Hematopoietic multipotent progenitor cell treated with erythropoietin and hydrocortisone succinate and interleukin-3 and kit ligand, for 4 days (in vitro differentiated cells): Measurements from ENCODE around the gene CD34.

Source experiments
- DNase-seq: peaks from one replicate; pipeline ENCODE4 v3.0.0-alpha.2; 2015

Gene CD34

DNA sequence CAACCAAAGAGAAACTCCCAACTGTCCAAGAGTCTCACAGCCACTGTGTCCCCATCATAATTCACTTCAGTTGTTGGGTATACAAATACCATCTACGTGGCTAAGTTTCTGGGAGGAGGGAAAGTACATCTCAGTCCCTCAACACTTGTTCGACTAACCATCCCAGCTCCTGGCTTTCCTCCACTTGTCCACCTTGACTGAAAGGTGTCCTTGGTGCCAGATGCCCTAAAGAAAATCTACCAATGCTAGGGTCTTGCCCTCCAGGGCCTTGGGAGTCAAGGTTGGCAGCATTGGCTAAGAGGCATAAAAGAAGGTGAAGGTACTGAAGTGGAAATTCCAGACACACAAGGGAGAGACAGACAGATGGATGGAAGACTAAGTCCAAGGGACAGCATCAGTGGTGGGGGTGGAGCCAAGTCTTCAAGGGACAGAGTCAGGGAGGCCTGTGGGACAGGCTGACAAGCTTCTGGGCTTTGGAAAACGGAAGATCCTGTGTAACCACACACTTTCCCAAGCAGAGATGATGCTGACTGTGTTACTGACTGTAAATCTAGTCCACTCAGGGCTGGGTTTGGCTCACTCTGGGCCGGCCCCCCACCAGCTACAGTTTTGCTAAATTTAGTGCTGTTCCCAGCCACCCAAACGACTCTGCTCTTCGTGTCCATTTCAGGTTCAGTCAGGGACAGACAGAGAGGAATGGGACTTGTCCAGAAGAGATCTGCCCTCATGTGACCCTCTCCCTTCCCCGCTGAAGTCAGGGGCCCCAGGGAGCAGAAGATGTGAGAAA lies 60.1 kb downstream of the CD34 start:
- no peak for DNase-seq

DNA sequence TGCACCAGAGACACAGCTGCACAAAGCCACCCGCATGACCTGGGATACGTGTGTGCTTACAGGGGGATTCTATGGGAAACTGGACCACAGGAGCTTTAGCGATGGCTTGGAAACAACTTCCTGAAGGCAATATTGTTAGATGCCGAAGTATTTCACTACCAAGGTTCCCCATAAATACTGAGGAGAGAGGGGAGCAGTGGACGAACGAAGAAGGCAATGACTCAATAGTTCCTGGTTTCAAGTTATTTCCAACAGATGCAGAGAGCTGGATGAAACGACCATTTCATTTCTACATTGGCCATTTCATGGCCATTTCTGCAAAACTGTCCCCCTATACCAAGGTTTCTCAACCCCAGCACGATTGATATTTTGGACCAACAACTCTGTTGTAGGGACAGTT lies 61.3 kb downstream of the CD34 start:
- no peak for DNase-seq

DNA sequence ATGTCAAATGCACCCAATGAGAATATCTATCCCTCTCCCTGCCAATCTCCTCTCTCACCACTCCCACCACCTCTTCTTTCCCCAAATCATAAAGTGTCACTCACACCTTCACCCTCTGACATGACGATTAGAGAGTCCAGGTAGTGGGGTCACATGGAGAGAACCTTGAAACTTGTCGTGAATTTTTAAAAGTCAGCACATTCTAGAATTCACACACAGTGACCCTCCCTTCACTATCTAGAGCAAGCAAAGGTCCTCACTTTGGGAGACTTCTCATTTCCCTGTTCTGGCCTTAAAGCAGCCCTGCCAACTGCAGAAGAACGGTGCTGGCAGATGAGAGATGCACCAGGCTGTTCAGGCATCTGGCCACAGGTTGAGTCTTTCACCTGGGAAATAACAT lies 61.9 kb downstream of the CD34 start:
- no peak for DNase-seq

DNA sequence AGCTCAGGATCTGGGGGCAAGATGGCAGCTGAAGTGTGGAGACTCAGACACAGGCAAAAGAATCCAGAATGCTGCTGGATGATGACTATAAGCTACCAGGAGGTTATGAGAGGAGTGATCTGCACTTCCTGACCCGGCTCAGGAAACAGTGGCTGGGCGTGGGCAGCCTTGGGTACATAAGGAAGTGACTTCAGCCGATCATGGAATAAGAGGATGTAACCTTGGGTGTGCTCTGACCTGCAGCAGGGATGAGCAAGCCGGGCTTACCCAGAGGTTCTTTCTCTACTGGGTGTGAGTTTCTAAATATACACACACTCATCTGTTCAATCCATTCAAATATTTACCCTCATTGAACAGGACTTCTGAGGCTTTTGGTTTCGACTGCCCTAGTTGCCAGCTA lies 62.7 kb downstream of the CD34 start:
- peak; percentile 87 for DNase-seq

DNA sequence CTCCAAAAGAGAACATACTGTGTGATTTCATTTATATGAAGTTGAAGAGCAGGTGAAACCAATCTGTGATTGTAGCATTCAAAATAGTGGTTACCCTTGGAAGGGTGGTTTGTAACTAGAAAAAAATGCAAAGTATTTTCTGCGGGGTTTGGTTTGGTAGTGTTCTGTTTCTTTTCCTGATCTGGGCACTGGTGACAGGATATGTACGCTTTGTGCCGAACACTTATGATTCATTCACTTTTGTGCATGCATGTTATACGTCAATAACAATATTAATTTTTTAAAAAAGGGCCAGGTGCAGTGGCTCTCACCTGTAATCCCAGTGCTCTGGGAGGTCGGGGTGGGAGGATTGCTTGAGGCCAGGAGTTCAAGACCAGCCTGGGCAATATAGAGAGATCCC lies 63.8 kb downstream of the CD34 start:
- DNase-seq = no peak

DNA sequence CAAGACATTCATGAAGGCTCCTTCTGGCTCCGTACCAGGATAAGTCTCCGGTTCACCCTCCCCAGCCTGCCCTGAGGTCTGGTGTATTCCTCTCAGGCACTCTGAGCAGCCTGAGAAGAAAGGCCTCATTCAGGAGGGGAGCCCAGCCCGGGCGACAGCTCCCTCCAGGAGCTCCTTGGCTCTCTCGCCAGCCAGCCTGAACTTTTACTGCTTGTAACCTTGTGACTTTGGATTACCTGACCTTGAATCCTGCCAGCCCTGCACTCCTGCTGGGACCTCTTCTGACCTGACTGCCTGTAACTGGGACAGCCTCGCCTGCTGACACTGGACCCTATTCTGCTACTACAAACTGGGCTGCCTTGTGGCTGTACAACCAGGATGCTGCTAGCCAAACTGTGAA lies 65.8 kb downstream of the CD34 start:
- no peak for DNase-seq

DNA sequence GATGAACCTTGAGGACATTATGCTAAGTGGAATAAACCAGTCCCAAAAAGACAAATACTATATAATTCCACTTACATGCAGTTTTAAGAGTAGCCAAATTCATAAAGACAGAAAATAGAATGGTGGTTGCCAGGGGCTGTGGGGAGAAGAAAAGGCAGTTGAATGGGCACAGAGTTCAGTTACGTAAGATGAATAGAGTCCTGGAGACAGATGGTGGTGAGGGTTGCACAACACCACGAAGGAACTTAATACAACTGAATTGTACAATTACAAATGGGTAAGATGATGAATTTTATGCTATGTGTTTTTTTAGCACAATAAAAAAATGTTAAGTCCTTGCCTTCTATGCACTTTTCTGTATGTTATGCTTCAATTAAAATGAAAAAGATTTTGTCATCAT lies 66.6 kb downstream of the CD34 start:
- peak; percentile 85 for DNase-seq

DNA sequence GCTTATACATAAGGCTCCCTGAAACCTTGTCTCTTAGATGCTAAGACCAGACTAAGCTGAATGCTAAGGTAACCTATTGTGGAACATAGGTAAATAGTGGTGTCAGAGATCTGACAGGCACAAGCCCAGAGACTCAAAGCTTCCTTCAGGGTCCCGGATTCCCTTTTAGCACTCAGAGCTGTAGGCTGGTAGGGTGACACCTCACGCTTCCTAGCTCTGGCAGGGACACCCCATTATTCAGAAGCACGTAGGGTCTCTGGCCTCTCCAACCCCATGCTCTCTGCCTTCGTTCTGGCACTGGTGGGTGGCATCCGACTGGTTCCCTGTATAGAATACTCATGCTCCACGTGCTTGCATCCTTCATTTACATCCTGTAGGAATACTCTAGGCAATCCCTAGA lies 68.4 kb downstream of the CD34 start:
- DNase-seq = no peak

DNA sequence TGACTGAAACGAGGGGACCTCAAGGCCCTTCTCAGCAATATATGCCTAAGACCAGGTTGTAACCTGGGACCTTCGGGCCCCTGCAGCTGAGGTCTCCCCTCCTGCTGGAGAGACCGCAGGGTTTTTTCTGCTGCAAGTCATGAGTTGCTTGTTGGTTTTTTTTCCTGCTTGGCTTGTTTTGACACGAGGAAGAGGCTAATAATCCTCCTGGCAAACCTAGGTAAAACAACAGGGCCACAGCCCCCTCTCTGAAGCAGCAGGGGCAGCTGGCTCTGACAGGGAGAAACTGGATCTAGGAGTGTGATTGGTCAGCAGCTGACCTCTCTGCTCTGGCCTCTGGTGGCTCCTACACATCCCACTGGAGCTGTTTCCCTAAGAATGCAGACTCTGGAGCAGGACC lies 69.0 kb downstream of the CD34 start:
- no peak for DNase-seq

DNA sequence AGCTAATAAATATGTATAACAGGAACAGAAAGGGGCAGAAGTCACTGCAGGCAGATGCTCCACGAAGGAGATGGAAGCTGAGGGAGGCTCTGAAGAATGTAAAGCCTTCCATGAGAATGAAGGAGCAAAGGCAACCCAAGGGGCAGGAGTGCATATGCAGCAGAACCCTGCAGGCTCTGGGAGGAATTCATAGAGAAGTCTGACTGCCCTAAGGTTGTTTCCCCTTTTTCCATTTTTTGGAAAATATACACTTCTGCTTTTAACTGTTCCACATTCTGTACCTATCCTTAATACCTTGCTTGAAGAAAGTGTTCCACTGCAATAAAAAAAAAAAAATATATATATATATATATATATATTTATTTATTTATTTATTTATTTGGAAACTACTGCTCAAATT lies 69.6 kb downstream of the CD34 start:
- no peak for DNase-seq

DNA sequence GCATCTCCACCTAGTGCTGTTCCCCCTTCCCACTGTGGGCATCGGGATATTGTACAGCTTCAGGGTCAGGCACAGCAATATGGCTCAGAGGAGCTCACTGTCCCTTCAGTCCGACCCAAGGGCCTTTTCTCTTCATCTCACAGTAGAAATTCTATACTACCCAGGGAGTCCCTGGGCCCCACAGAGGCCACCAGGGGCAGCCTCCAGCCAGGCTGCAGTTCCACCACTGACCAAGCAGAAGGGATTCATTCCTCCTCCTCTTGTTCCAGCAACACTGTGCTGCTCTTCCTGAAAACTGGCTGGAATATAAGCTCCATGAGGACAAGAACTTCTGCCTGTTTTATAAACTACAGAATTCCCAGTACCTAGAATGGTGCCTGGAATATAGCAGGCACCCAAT lies 70.5 kb downstream of the CD34 start:
- no peak for DNase-seq

DNA sequence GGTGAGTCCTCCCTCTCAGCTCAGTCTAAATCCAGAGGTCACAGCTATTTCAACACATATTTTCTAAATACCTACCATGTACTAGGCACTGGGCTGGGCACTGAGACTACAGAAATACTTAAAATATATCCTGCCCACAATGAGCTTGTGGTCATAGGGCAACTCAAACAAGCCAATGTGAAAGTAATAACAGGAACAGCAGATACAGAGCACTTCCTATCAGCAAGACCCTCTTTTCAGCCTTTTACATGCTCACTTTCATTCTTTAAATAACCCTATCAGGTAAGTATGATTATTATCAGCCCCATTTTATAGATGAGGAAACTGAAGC lies 71.9 kb downstream of the CD34 start:
- no peak for DNase-seq

DNA sequence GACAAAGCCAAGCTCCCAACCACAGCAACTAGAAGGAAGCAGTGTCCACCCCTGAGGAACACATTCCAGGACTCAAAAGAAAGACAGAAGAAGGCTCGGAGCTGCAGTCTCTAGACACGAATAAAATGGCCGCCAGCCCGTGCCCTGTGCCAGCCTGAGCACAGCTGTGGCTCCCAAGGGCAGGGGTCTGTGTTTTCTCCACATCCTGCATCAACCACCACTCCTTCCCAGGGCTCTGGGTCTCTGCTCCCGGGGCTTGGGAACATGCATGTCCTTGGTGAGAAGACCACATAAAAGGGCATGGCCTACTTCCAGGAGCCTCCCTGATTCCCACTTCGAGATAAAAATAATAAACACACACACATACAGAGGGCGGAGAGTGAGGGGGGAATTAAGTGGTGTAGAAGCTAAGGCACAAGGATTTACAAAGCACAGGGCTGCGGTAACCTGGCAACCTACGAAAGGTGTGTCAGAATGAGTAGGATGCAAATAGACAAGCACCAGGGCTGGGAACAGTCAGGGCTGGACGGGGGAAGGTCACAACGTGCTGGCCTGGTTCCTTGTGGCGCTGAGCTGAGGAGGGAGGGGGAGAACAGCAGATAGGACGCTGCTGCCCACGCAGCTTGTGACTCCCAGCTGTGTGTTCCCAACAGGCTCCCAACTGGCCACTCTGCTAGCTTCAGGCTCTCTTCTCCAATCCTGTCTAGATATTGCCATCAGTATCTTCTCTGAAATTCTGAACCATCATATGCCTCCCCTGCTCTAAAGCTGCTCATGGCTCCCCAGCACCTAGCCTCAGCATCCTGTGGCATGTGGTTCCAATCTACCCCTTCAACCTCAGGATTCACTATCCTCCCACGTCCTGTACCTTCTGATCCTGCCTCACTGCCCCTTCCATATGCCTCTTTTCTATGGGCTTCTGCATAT lies 72.5 kb downstream of the CD34 start:
- no peak for DNase-seq

DNA sequence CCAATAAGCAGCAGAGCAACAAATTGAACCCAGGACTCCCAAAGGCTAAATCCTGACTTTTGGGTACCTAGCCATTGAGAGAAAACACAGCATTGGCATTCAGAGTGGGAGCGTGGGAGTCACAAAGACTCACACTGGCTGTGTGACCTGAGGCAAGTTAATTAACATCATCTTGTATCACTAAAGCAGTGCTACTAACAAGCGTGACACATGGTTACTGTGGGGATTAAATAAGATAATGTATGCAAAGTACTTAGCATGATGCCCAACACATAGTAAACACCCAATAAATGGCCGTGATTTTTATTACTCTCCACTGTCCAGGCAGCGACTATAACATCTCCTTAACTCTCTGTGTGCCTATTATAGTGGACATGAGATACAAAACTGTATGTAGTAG lies 73.3 kb downstream of the CD34 start:
- DNase-seq = no peak

DNA sequence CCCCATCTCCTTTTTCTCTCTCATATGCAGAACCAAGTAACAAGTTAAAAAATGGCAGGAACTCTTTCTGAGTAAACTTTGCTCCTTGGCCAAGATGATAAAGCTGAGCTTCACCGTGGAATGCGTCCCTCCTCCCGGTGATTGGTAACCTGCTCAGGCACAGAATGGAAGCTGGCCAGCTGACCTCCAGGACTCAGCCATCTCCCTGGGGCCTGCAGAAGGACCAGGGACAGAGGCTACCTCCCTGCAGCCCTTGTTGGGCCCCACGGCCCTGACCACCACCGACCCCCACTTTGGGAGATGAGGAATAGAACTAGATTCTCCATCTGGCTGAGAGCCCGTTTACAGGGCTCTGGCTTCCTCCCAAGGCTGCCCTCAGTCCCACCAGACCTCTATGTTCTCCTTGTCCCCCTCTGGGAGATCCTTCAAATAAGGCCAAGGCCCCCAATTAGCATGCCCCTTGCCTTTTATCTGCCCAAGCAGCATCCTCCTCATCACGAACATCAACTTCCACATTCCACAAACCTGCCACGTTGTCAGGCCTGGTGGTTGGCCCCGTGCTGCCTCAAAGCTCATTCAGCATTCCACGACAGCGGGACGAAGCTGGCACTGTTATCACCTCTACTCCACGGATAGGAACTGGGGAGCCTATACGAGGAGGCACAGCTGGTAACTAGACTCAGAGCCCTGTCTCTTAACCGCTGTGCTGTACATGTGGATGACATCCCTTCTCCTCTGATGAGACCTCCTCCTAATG lies 74.2 kb downstream of the CD34 start:
- DNase-seq = peak; percentile 55

DNA sequence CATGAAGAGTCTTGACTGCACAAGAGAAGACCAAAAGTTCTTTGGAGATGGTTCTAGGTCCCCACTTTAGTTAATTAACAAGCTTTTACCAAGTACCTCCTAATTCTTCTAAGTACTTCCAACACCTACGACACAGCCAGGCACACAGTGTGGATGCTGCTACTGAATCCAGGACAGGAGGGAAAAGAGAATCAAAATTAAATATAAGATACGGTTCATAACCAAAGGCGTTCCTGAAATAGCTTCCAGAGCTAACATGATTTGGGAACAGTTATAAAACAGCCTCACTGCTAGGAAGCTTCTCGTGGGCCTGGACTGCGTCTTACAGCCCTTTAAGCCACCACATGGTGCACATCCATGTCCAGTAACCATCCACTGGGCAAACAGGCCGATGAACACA lies 75.0 kb downstream of the CD34 start:
- no peak for DNase-seq

DNA sequence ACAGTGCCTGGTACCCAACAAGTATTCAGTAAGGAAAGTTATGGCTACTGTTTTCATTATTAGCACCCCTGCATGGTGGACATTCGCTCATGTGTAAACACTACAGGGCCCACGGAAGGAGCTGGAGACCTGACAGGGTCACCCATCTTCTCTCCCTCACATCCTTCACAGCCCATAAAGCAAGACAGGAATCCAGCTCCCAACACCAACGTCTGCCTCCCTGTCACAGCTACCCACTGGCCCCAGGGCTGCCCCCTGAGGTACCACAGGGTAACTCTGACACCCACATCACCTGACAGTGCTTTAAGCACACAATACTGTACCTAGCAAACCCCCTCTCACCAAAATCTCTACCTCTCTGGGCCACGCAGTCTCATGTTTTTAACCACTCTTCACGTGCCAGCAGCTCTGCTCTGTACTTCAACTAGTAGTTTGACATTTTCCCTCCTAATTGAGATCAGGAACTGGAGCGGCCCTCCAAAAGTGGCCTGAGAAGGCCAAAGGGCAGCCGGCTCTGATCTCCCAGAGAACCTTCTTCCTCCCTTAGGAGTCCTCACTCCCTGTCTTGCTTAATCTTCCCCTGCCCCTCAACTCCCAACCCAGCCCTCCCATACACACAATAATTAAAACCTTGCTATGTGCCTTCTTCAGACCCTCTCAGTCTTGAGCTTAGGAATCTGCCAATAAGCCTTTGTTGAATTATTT lies 76.8 kb downstream of the CD34 start:
- DNase-seq = no peak

DNA sequence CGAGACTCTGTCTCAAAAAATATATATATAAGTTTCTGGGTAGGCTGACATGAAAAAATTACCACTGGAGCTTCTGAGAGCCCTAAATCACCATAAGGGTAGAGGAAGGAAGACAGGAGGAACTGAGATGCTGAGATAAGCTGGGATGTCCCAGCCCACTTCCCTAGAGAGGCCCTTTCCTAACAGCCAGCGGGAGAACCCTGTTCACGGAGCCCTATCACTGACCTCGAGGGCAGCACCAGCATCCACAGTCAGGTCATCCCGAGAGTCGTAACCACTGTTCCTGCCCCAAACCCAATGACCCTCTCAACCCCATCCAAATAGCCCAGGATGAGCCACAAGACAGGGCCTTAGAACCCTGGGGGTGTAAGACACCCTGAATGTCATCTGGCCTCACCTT lies 77.5 kb downstream of the CD34 start:
- peak; percentile 40 for DNase-seq

DNA sequence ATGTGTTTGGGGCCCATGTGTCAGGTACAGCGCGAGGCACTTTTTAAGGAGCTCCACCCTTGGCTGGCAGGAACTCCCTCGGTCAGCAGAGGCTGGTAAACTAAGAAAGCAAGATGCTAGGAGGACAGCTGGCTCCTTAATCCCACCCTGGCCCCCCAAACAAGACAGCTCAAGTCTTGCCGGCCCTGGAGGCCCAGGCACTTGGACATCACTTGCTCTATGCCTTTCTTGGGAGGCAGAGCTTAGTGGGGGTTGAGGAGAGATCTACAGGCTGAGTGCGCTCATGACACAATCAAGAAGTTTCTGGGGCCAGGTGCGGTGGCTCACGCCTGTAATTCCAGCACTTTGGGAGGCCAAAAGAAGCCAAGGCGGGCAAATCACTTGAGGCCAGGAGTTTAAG lies 78.1 kb downstream of the CD34 start:
- no peak for DNase-seq

DNA sequence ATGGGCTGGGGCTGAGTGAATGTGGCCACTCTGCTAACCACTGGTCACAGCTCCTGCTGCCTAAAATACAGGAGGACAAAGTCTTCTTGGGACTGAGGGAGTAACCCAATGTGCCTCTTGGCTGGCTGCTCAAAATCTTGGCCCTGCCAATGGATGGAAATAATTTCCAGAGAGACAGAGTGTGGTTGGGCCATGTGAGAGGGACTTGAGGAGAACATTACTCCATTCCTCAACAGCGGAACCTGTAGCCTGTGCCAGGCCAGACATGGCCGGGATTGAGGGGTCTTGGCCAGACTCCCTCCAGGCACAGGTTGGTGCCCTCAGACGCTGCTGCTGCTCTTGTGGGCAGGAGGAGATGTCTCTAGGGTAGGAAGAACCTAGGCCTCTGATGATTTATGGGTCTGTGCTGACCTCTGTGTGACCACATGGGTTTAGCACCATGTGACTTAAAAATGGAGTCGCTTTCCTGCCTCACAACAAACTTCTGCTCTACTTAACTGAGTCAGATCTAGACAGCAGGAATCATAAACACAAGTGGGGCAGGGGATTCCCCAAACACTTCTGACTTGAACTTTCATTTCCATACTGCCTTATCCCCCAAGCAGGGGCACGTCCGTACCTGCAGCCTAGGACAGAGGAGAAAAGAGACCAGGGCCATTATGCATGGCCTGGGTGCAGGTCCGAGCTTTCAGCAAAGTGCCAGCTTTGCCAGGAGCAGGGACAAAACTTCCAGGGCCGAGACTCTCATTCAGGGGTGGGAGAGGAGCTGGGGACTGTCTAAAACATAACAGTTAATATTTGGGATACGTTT lies 79.2 kb downstream of the CD34 start:
- no peak for DNase-seq
